Mesenchymal stem cell (in vitro differentiated cells and primary cell): ENCODE measurements around the gene ITSN2.

Experiments used
- DNase-seq: peaks from one replicate; pipeline ENCODE4 v3.0.0-alpha.2; 2013
- H2AFZ ChIP-seq: one replicate; pipeline ENCODE4 v1.6.1; 2013; ENCODE audit warnings: low read depth, mild to moderate bottlenecking, control low read depth, inconsistent platforms, low read length, moderate library complexity
- H2AK5ac ChIP-seq: 2 replicates; pipeline ENCODE4 v1.6.1; 2013; ENCODE audit warnings: low read length, moderate library complexity, mild to moderate bottlenecking, inconsistent platforms; ENCODE audit not compliant: severe bottlenecking
- H2BK120ac ChIP-seq: one replicate; pipeline ENCODE4 v1.6.1; 2013; ENCODE audit warnings: low read depth, mild to moderate bottlenecking, inconsistent platforms, low read length, moderate library complexity
- H2BK12ac ChIP-seq, 2 experiments: one replicate each; pipeline ENCODE4 v1.6.1; 2013; ENCODE audit warnings: inconsistent platforms in 2 of 2, low read length in 2 of 2, mild to moderate bottlenecking in 2 of 2, moderate library complexity in 2 of 2, control low read depth in 1 of 2
- H2BK15ac ChIP-seq: one replicate; pipeline ENCODE4 v1.6.1; 2013; ENCODE audit warnings: mild to moderate bottlenecking, low read depth, inconsistent platforms; ENCODE audit not compliant: poor library complexity, severe bottlenecking
- H2BK5ac ChIP-seq: 2 replicates; pipeline ENCODE4 v1.6.1; 2013; ENCODE audit warnings: low read depth, mild to moderate bottlenecking, low read length, control low read depth, inconsistent platforms; ENCODE audit not compliant: poor library complexity, severe bottlenecking
- H3K14ac ChIP-seq, 2 experiments: one replicate each; pipeline ENCODE4 v1.6.1; 2013; ENCODE audit warnings: inconsistent platforms in 2 of 2, low read length in 2 of 2, control low read depth in 1 of 2, mild to moderate bottlenecking in 1 of 2, moderate library complexity in 1 of 2
- H3K18ac ChIP-seq, 2 experiments: one replicate each; pipeline ENCODE4 v1.6.1; 2013; ENCODE audit warnings: inconsistent platforms in 2 of 2, low read length in 2 of 2, control low read depth in 1 of 2, low read depth in 1 of 2, mild to moderate bottlenecking in 1 of 2
- H3K23ac ChIP-seq, 2 experiments: one replicate each; pipeline ENCODE4 v1.6.1; 2013; ENCODE audit warnings: inconsistent platforms in 2 of 2, low read length in 2 of 2, mild to moderate bottlenecking in 2 of 2, moderate library complexity in 2 of 2, control low read depth in 1 of 2
- H3K27ac ChIP-seq: 2 replicates; pipeline ENCODE4 v1.5.1; 2013; ENCODE audit warnings: mild to moderate bottlenecking, moderate library complexity, low read length, control low read depth, inconsistent platforms; ENCODE audit not compliant: poor library complexity, severe bottlenecking
- H3K27me3 ChIP-seq, 2 experiments: 2 replicates each; pipeline versions ENCODE4 v1.6.1 to v1.7.0; 2013; ENCODE audit warnings: low read length in 2 of 2, mild to moderate bottlenecking in 2 of 2, moderate library complexity in 2 of 2, control low read depth in 1 of 2, inconsistent platforms in 1 of 2; ENCODE audit not compliant: control insufficient read depth in 1 of 2, insufficient read depth in 1 of 2
- H3K36me3 ChIP-seq, 2 experiments: 2 replicates each; pipeline versions ENCODE4 v1.6.1 to v1.7.0; 2013; ENCODE audit warnings: low read length in 2 of 2, control low read depth in 1 of 2, inconsistent platforms in 1 of 2, low read depth in 1 of 2, mild to moderate bottlenecking in 1 of 2; ENCODE audit not compliant: insufficient read depth in 2 of 2, control insufficient read depth in 1 of 2
- H3K4ac ChIP-seq, 2 experiments: one replicate each; pipeline ENCODE4 v1.6.1; 2013; ENCODE audit warnings: inconsistent platforms in 2 of 2, low read length in 2 of 2, mild to moderate bottlenecking in 2 of 2, moderate library complexity in 2 of 2, control low read depth in 1 of 2, low read depth in 1 of 2
- H3K4me1 ChIP-seq: 2 replicates; pipeline ENCODE4 v1.6.1; 2013; ENCODE audit warnings: low read depth, low read length, control low read depth; ENCODE audit not compliant: control insufficient read depth, insufficient read depth
- H3K4me2 ChIP-seq: 2 replicates; pipeline ENCODE4 v1.6.1; 2013; ENCODE audit warnings: low read length, mild to moderate bottlenecking, inconsistent platforms; ENCODE audit not compliant: poor library complexity, severe bottlenecking
- H3K4me3 ChIP-seq, 2 experiments: 2 replicates each; pipeline versions ENCODE4 v1.5.1 to v1.7.0; 2013; ENCODE audit warnings: low read length in 2 of 2, mild to moderate bottlenecking in 2 of 2, control low read depth in 1 of 2, low read depth in 1 of 2; ENCODE audit not compliant: insufficient read depth in 1 of 2
- H3K79me1 ChIP-seq: replicated peaks from 2 replicates; pipeline ENCODE4 v1.6.1; 2013; ENCODE audit warnings: mild to moderate bottlenecking, control low read depth, low read length, inconsistent platforms; ENCODE audit not compliant: poor library complexity, severe bottlenecking
- H3K9ac ChIP-seq: 2 replicates; pipeline ENCODE4 v1.7.0; 2013; ENCODE audit warnings: mild to moderate bottlenecking, low read length, moderate library complexity
- H3K9me3 ChIP-seq: 2 replicates; pipeline ENCODE4 v1.7.0; 2013; ENCODE audit warnings: mild to moderate bottlenecking, low read length; ENCODE audit not compliant: control insufficient read depth
- H4K8ac ChIP-seq: one replicate; pipeline ENCODE4 v1.6.1; 2013; ENCODE audit warnings: inconsistent platforms, mild to moderate bottlenecking, low read length, moderate library complexity
- H4K91ac ChIP-seq: one replicate; pipeline ENCODE4 v1.6.1; 2013; ENCODE audit warnings: mild to moderate bottlenecking, low read length, inconsistent platforms
- WGBS: methylation state at CpG from one replicate; pipeline ENCODE4 v1.1.7; 2013; ENCODE audit warnings: mixed read lengths; 5-methylcytosine and 5-hydroxymethylcytosine counted together

The ITSN2 gene

GRCh38 chr2:24382363-24383073 lies 22.2 kb upstream of the ITSN2 start:
- Histone ChIP-seq H3K79me1 (no peaks in the 10 kb centered on the region), H4K8ac (no peak overlapping the region), H2AK5ac (no peak overlapping the region), H3K23ac (no peak overlapping the region), H2BK120ac (no peak overlapping the region), H3K4ac (no peak overlapping the region), H3K4me2 (no peak overlapping the region), H3K14ac (no peak overlapping the region), H3K4me1 (no peaks in the 10 kb centered on the region), H3K36me3 (no peaks in the 10 kb centered on the region), H2AFZ (no peak overlapping the region), H3K4me3 (no peak overlapping the region), H3K9me3 (no peaks in the 10 kb centered on the region), H2BK12ac (no peak overlapping the region), H3K18ac (no peak overlapping the region), H3K9ac (no peak overlapping the region), H3K27me3 (no peaks in the 10 kb centered on the region), H2BK15ac (no peak overlapping the region), H4K91ac (no peak overlapping the region), H2BK5ac (no peak overlapping the region), H3K27ac (no peak overlapping the region)
- 35% methylated on average over 10 of the region's 10 CpGs for WGBS
- DNase-seq, result peak; percentile 66

GRCh38 chr2:24380820-24381219 lies 20.5 kb upstream of the ITSN2 start:
- Histone ChIP-seq H3K9ac (peak overlapping the region; percentile 45), H3K9me3 (no peaks in the 10 kb centered on the region), H2BK15ac (no peak overlapping the region), H3K79me1 (no peaks in the 10 kb centered on the region), H3K18ac (no peak overlapping the region), H2BK12ac (no peak overlapping the region), H3K23ac (no peak overlapping the region), H2BK120ac (no peak overlapping the region), H3K4ac (no peak overlapping the region), H3K36me3 (no peaks in the 10 kb centered on the region), H3K27me3 (no peaks in the 10 kb centered on the region), H3K4me3 (no peak overlapping the region), H4K8ac (peak overlapping the region; percentile 13), H3K14ac (no peak overlapping the region), H4K91ac (no peak overlapping the region), H3K4me2 (no peak overlapping the region), H3K27ac (no peak overlapping the region), H2AFZ (no peak overlapping the region), H3K4me1 (no peaks in the 10 kb centered on the region), H2AK5ac (no peak overlapping the region), H2BK5ac (no peak overlapping the region)
- no peak for DNase-seq
- 92% methylated on average over 2 of the region's 2 CpGs for WGBS

GRCh38 chr2:24375349-24376087 lies 15.2 kb upstream of the ITSN2 start:
- H2BK15ac ChIP-seq, result no peak overlapping the region
- no peak overlapping the region for H2BK5ac ChIP-seq
- no peaks in the 10 kb centered on the region for H3K79me1 ChIP-seq
- no peak overlapping the region for H2BK120ac ChIP-seq
- no peak overlapping the region for H4K8ac ChIP-seq
- H3K23ac ChIP-seq, result no peak overlapping the region
- no peak overlapping the region for H3K14ac ChIP-seq
- no peak overlapping the region for H3K9ac ChIP-seq
- no peak overlapping the region for H3K4ac ChIP-seq
- H4K91ac ChIP-seq, result no peak overlapping the region
- H2BK12ac ChIP-seq, result no peak overlapping the region
- no peak overlapping the region for H3K18ac ChIP-seq
- no peaks in the 10 kb centered on the region for H3K27me3 ChIP-seq
- 82% methylated on average over 7 of the region's 8 CpGs for WGBS
- H2AK5ac ChIP-seq, result no peak overlapping the region
- no peak overlapping the region for H3K27ac ChIP-seq
- DNase-seq, result no peak
- no peaks in the 10 kb centered on the region for H3K9me3 ChIP-seq
- no peaks in the 10 kb centered on the region for H3K36me3 ChIP-seq
- H3K4me3 ChIP-seq, result no peak overlapping the region
- no peak overlapping the region for H2AFZ ChIP-seq
- no peaks in the 10 kb centered on the region for H3K4me1 ChIP-seq
- no peak overlapping the region for H3K4me2 ChIP-seq

- no peak overlapping the region for H4K91ac ChIP-seq
- no peak overlapping the region for H3K4me3 ChIP-seq
- H2AK5ac ChIP-seq, result no peak overlapping the region
- H3K4me2 ChIP-seq, result no peak overlapping the region
- H2BK15ac ChIP-seq, result no peak overlapping the region
- H2AFZ ChIP-seq, result no peak overlapping the region
- no peaks in the 10 kb centered on the region for H3K79me1 ChIP-seq
- no peak overlapping the region for H4K8ac ChIP-seq
- no peak overlapping the region for H3K27ac ChIP-seq
- H3K4me1 ChIP-seq, result no peaks in the 10 kb centered on the region
- H3K14ac ChIP-seq, result no peak overlapping the region
- no peaks in the 10 kb centered on the region for H3K36me3 ChIP-seq
- H3K9ac ChIP-seq, result no peak overlapping the region
- DNase-seq, result no peak
- H3K9me3 ChIP-seq, result no peaks in the 10 kb centered on the region
- 58% methylated on average over 3 of the region's 4 CpGs for WGBS
- no peak overlapping the region for H3K4ac ChIP-seq
- no peaks in the 10 kb centered on the region for H3K27me3 ChIP-seq
- no peak overlapping the region for H2BK120ac ChIP-seq
- H3K23ac ChIP-seq, result no peak overlapping the region
- no peak overlapping the region for H3K18ac ChIP-seq
- H2BK12ac ChIP-seq, result no peak overlapping the region
- H2BK5ac ChIP-seq, result no peak overlapping the region
Observed at GRCh38 chr2:24374301-24374700, 14.0 kb upstream of the ITSN2 start.
